ENCODE results near the gene PCNX2.

Gene PCNX2

GRCh38 chr1:233057836-233058235, 237.7 kb downstream of the PCNX2 start:
- no peak for DNase-seq (ENCODE audit: low read depth)

GRCh38 chr1:233055879-233056641, 239.5 kb downstream of the PCNX2 start:
- no peak for DNase-seq (ENCODE audit: low read depth)

GRCh38 chr1:233045588-233045987, 249.9 kb downstream of the PCNX2 start:
- DNase-seq (ENCODE audit: low read depth), result no peak

GRCh38 chr1:233042834-233043233, 252.7 kb downstream of the PCNX2 start:
- no peak for DNase-seq (ENCODE audit: low read depth)

GRCh38 chr1:233040494-233040893, 255.0 kb downstream of the PCNX2 start:
- DNase-seq (ENCODE audit: low read depth), result no peak

GRCh38 chr1:233038581-233038980, 256.9 kb downstream of the PCNX2 start:
- DNase-seq (ENCODE audit: low read depth), result no peak

- no peak for DNase-seq (ENCODE audit: low read depth)
Observed at GRCh38 chr1:233037843-233038242, 257.7 kb downstream of the PCNX2 start.

GRCh38 chr1:233034836-233035235, 260.7 kb downstream of the PCNX2 start:
- no peak for DNase-seq (ENCODE audit: low read depth)

GRCh38 chr1:233033361-233033760, 262.2 kb downstream of the PCNX2 start:
- no peak for DNase-seq (ENCODE audit: low read depth)

- no peak for DNase-seq (ENCODE audit: low read depth)
Observed at GRCh38 chr1:233032916-233033315, 262.6 kb downstream of the PCNX2 start.

- no peak for DNase-seq (ENCODE audit: low read depth)
Observed at GRCh38 chr1:233031521-233031920, 264.0 kb downstream of the PCNX2 start.

GRCh38 chr1:233027046-233027445, 268.5 kb downstream of the PCNX2 start:
- no peak for DNase-seq (ENCODE audit: low read depth)

GRCh38 chr1:233025567-233025966, 270.0 kb downstream of the PCNX2 start:
- DNase-seq (ENCODE audit: low read depth), result no peak

GRCh38 chr1:233025157-233025556, 270.4 kb downstream of the PCNX2 start:
- DNase-seq (ENCODE audit: low read depth), result no peak

GRCh38 chr1:233024199-233024598, 271.3 kb downstream of the PCNX2 start:
- DNase-seq (ENCODE audit: low read depth), result no peak

GRCh38 chr1:233022246-233022645, 273.3 kb downstream of the PCNX2 start:
- no peak for DNase-seq (ENCODE audit: low read depth)

GRCh38 chr1:233020426-233020825, 275.1 kb downstream of the PCNX2 start:
- DNase-seq (ENCODE audit: low read depth), result no peak

GRCh38 chr1:233019778-233020325, 275.7 kb downstream of the PCNX2 start:
- no peak for DNase-seq (ENCODE audit: low read depth)

GRCh38 chr1:233019083-233019482, 276.4 kb downstream of the PCNX2 start:
- no peak for DNase-seq (ENCODE audit: low read depth)

- DNase-seq (ENCODE audit: low read depth), result no peak
Observed at GRCh38 chr1:233016798-233017197, 278.7 kb downstream of the PCNX2 start.

GRCh38 chr1:233015965-233016364, 279.6 kb downstream of the PCNX2 start:
- no peak for DNase-seq (ENCODE audit: low read depth)

GRCh38 chr1:233012021-233012420, 283.5 kb downstream of the PCNX2 start:
- DNase-seq (ENCODE audit: low read depth), result no peak

GRCh38 chr1:233010146-233010545, 285.4 kb downstream of the PCNX2 start:
- DNase-seq (ENCODE audit: low read depth), result no peak

- DNase-seq (ENCODE audit: low read depth), result no peak
Observed at GRCh38 chr1:233006541-233006973, 289.0 kb downstream of the PCNX2 start.

Data from stimulated activated CD8-positive, alpha-beta memory T cell treated with anti-CD3 and anti-CD28 coated beads, Interleukin-4, amount 100 ng/mL, for 24 hours (primary cell).